ENCODE results near the gene MAN1C1. TPM values are rescaled to one million over a fixed set of nuclear protein-coding genes. Genes with fewer than 3 reads are reported as not detected.

The MAN1C1 gene
- total RNA-seq, 1 donor from 2014 or later, result 0.20 TPM

GRCh38 chr1:25772692-25773245 lies 156.2 kb downstream of the MAN1C1 start:
- intact Hi-C loops (cut with micrococcal nuclease), result no loop called here
- ChIA-PET CTCF (no interaction called here), POLR2A (no interaction called here)
- DNase-seq, result no peak
- no peak for ATAC-seq (ENCODE audit: low read depth)
- Mint-ChIP-seq H3K4me3 (no peak overlapping the region), H3K27ac (no peak overlapping the region), H3K36me3 (ENCODE audit: low read depth) (no peaks in the 10 kb centered on the region), H3K4me1 (peaks cover 36% of the 10 kb centered on the region), H3K27me3 (peaks cover 25% of the 10 kb centered on the region), H3K9me3 (no peaks in the 10 kb centered on the region)
- TF ChIP-seq, protein P1, sequence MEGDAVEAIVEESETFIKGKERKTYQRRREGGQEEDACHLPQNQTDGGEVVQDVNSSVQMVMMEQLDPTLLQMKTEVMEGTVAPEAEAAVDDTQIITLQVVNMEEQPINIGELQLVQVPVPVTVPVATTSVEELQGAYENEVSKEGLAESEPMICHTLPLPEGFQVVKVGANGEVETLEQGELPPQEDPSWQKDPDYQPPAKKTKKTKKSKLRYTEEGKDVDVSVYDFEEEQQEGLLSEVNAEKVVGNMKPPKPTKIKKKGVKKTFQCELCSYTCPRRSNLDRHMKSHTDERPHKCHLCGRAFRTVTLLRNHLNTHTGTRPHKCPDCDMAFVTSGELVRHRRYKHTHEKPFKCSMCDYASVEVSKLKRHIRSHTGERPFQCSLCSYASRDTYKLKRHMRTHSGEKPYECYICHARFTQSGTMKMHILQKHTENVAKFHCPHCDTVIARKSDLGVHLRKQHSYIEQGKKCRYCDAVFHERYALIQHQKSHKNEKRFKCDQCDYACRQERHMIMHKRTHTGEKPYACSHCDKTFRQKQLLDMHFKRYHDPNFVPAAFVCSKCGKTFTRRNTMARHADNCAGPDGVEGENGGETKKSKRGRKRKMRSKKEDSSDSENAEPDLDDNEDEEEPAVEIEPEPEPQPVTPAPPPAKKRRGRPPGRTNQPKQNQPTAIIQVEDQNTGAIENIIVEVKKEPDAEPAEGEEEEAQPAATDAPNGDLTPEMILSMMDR (IDR thresholded peaks at IDR 0.05), result no peak

GRCh38 chr1:25773441-25774125 lies 157.0 kb downstream of the MAN1C1 start:
- intact Hi-C loops (cut with micrococcal nuclease), result no loop called here
- no peak overlapping the region for H3K27ac Mint-ChIP-seq
- no peak overlapping the region for H3K4me3 Mint-ChIP-seq
- CTCF ChIA-PET, result no interaction called here
- H3K9me3 Mint-ChIP-seq, result no peaks in the 10 kb centered on the region
- no peak for ATAC-seq (ENCODE audit: low read depth)
- H3K27me3 Mint-ChIP-seq, result peaks cover 25% of the 10 kb centered on the region
- POLR2A ChIA-PET, result no interaction called here
- no peak for DNase-seq
- no peaks in the 10 kb centered on the region for H3K36me3 Mint-ChIP-seq (ENCODE audit: low read depth)
- H3K4me1 Mint-ChIP-seq, result peaks cover 43% of the 10 kb centered on the region
- TF ChIP-seq, protein P1 (IDR thresholded peaks at IDR 0.05), result no peak

- POLR2A ChIA-PET, result interaction anchor here (0.6 kb wide), 1 partner anchor 100 kb away, joined by 12 read pairs; no protein-coding TSS in a partner anchor
- no peak overlapping the region for H3K27ac Mint-ChIP-seq
Measured at GRCh38 chr1:25774206-25774803, 157.7 kb downstream of the MAN1C1 start.

GRCh38 chr1:25774921-25775771 lies 158.6 kb downstream of the MAN1C1 start:
- Mint-ChIP-seq H3K4me1 (peaks cover 45% of the 10 kb centered on the region), H3K4me3 (peak overlapping the region; percentile 5), H3K27ac (no peak overlapping the region), H3K36me3 (ENCODE audit: low read depth) (no peaks in the 10 kb centered on the region), H3K9me3 (no peaks in the 10 kb centered on the region), H3K27me3 (peaks cover 25% of the 10 kb centered on the region)
- TF ChIP-seq, protein P1 (IDR thresholded peaks at IDR 0.05), result no peak
- intact Hi-C loops (cut with micrococcal nuclease), result no loop called here
- ChIA-PET POLR2A (no interaction called here), CTCF (no interaction called here)
- no peak for DNase-seq
- ATAC-seq (ENCODE audit: low read depth), result peak; percentile 56

More at GRCh38 chr1:25774206-25774803, 157.7 kb downstream of the MAN1C1 start:
- Mint-ChIP-seq H3K36me3 (ENCODE audit: low read depth) (no peaks in the 10 kb centered on the region), H3K4me1 (peaks cover 45% of the 10 kb centered on the region), H3K4me3 (no peak overlapping the region), H3K27me3 (peaks cover 25% of the 10 kb centered on the region), H3K9me3 (no peaks in the 10 kb centered on the region)
- ATAC-seq (ENCODE audit: low read depth), result no peak
- TF ChIP-seq, protein P1 (IDR thresholded peaks at IDR 0.05), result no peak
- CTCF ChIA-PET, result no interaction called here
- no peak for DNase-seq
- intact Hi-C loops (cut with micrococcal nuclease), result no loop called here

- peaks cover 2% of the 10 kb centered on the region for H3K27me3 Mint-ChIP-seq
- H3K9me3 Mint-ChIP-seq, result no peaks in the 10 kb centered on the region
- CTCF ChIA-PET, result no interaction called here
- no peak overlapping the region for H3K4me3 Mint-ChIP-seq
- H3K27ac Mint-ChIP-seq, result no peak overlapping the region
- H3K36me3 Mint-ChIP-seq (ENCODE audit: low read depth), result no peaks in the 10 kb centered on the region
- TF ChIP-seq, protein P1 (IDR thresholded peaks at IDR 0.05), result no peak
- ATAC-seq (ENCODE audit: low read depth) (no peak), DNase-seq (no peak)
- intact Hi-C loops (cut with micrococcal nuclease), result no loop called here
- peaks cover 22% of the 10 kb centered on the region for H3K4me1 Mint-ChIP-seq
- POLR2A ChIA-PET, result no interaction called here
Measured at GRCh38 chr1:25779388-25779787, 162.8 kb downstream of the MAN1C1 start.
